Mucosa of stomach (tissue), 1 donor: ENCODE data around the gene CLMN.

Source experiments
- H3K27me3 ChIP-seq: one replicate; pipeline ENCODE4 v1.7.0; 2013; ENCODE audit warnings: mild to moderate bottlenecking, low read length; ENCODE audit not compliant: control insufficient read depth, insufficient read depth
- H3K36me3 ChIP-seq: one replicate; pipeline ENCODE4 v1.7.0; 2013; ENCODE audit warnings: low read length; ENCODE audit not compliant: control insufficient read depth, insufficient read depth
- H3K4me1 ChIP-seq: one replicate; pipeline ENCODE4 v1.7.0; 2013; ENCODE audit warnings: mild to moderate bottlenecking, low read length; ENCODE audit not compliant: control insufficient read depth, insufficient read depth
- H3K4me3 ChIP-seq: one replicate; pipeline ENCODE4 v1.7.0; 2013; ENCODE audit warnings: low read length
- H3K9ac ChIP-seq: one replicate; pipeline ENCODE4 v1.7.0; 2013; ENCODE audit warnings: mild to moderate bottlenecking, low read length, moderate library complexity
- H3K9me3 ChIP-seq: one replicate; pipeline ENCODE4 v1.7.0; 2013; ENCODE audit warnings: mild to moderate bottlenecking, low read length, moderate library complexity; ENCODE audit not compliant: control insufficient read depth
- donor health status: Pancreatic carcinoma.

Gene CLMN

DNA sequence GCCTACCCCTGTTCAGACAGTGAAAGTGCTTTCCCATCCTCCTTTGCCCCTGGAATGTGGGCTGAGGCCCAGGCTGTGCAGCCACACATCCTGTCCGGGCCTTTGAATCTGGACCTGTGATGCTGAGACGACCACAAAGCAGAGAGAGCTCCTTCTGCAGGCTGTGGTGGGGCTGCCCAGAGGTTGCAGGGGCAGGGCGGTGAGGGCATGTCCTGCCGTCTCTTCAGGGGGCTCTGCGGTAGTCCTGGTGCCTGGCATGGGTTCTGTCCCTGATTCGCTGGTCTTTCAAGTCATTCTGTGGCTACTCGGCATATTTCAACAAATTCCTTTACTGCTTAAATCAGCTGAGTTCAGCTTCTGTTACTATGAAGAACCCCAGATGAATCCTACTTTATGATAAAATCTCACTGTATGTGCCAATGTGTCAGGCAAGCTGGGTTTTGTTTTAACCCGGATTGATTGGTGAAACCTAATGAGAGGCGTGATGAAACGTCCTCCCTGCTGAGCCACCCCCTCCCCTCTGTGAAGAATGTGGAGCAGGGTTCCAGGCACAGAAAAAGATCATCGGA is 99.0 kb downstream of the CLMN start:
- Histone ChIP-seq H3K9me3 (no peaks in the 10 kb centered on the region), H3K36me3 (peaks cover 18% of the 10 kb centered on the region), H3K9ac (no peak overlapping the region), H3K4me1 (no peaks in the 10 kb centered on the region), H3K4me3 (no peak overlapping the region), H3K27me3 (no peaks in the 10 kb centered on the region)

GRCh38 chr14:95218472-95219193 is 101.1 kb downstream of the CLMN start:
- H3K9me3 ChIP-seq: no peaks in the 10 kb centered on the region
- peaks cover 18% of the 10 kb centered on the region for H3K36me3 ChIP-seq
- H3K4me1 ChIP-seq: no peaks in the 10 kb centered on the region
- no peaks in the 10 kb centered on the region for H3K27me3 ChIP-seq
- no peak overlapping the region for H3K4me3 ChIP-seq
- no peak overlapping the region for H3K9ac ChIP-seq

- Histone ChIP-seq H3K36me3 (peaks cover 18% of the 10 kb centered on the region), H3K9ac (no peak overlapping the region), H3K27me3 (no peaks in the 10 kb centered on the region), H3K4me3 (no peak overlapping the region), H3K9me3 (no peaks in the 10 kb centered on the region), H3K4me1 (no peaks in the 10 kb centered on the region)
Measured at GRCh38 chr14:95218006-95218405, 101.7 kb downstream of the CLMN start.

GRCh38 chr14:95217391-95217900 is 102.3 kb downstream of the CLMN start:
- Histone ChIP-seq H3K4me3 (no peak overlapping the region), H3K9me3 (no peaks in the 10 kb centered on the region), H3K9ac (no peak overlapping the region), H3K36me3 (peaks cover 18% of the 10 kb centered on the region), H3K4me1 (peaks cover 3% of the 10 kb centered on the region), H3K27me3 (no peaks in the 10 kb centered on the region)

DNA sequence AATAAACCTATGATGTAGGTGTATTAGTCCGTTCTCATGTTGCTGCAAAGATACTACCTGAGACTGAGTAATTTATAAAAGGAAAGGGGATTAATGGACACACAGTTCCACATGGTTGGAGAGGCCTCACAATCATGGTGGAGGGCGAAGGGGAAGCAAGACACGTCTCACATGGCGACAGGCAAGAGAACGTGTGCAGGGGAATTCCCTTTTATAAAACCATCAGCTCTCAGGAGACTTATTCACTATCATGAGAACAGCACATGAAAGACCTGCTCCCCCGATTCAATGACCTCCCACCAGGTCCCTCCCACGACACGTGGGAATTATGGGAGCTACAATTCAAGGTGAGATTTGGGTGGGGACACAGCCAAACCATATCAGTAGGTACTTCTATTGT is 103.7 kb downstream of the CLMN start:
- Histone ChIP-seq H3K36me3 (peaks cover 12% of the 10 kb centered on the region), H3K4me1 (peaks cover 11% of the 10 kb centered on the region), H3K9me3 (no peaks in the 10 kb centered on the region), H3K27me3 (no peaks in the 10 kb centered on the region), H3K9ac (no peak overlapping the region), H3K4me3 (no peak overlapping the region)

DNA sequence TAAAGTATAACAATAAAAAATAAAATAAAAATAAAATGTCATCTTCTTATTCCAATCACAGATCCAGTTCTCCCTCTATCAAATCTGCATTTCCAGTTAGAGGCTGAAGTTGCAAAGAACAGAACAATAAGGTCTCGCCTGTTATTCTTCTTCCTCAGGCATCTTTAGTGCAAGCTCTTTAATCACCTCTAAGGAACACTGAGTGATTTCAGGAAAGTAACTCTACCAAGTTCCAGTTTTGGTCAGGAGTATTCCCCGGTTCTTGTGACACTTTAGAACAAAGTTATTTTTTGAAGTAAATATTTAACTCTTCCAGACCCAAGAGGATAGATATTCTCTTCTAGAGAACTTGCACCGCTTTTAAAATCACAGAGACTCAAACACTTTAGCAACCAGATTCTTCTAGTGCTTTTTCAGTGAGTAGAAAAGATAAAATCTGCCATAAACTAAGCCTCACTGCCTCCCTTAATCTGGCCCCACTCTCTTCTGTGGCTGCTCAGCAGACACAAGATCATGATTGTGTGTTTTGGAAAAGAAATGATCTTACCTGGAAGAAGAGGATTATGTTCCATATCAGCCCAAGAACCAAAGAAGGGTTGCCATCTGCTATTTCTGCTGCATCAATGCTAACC is 104.5 kb downstream of the CLMN start:
- no peak overlapping the region for H3K4me3 ChIP-seq
- H3K36me3 ChIP-seq: peaks cover 4% of the 10 kb centered on the region
- peaks cover 11% of the 10 kb centered on the region for H3K4me1 ChIP-seq
- H3K9ac ChIP-seq: no peak overlapping the region
- H3K27me3 ChIP-seq: no peaks in the 10 kb centered on the region
- no peaks in the 10 kb centered on the region for H3K9me3 ChIP-seq

GRCh38 chr14:95213774-95214173 is 105.9 kb downstream of the CLMN start:
- H3K4me3 ChIP-seq: no peak overlapping the region
- H3K9me3 ChIP-seq: no peaks in the 10 kb centered on the region
- peaks cover 1% of the 10 kb centered on the region for H3K36me3 ChIP-seq
- H3K27me3 ChIP-seq: no peaks in the 10 kb centered on the region
- no peak overlapping the region for H3K9ac ChIP-seq
- peaks cover 11% of the 10 kb centered on the region for H3K4me1 ChIP-seq

- Histone ChIP-seq H3K27me3 (no peaks in the 10 kb centered on the region), H3K4me3 (no peak overlapping the region), H3K4me1 (peaks cover 11% of the 10 kb centered on the region), H3K9ac (no peak overlapping the region), H3K9me3 (no peaks in the 10 kb centered on the region), H3K36me3 (no peaks in the 10 kb centered on the region)
Measured at GRCh38 chr14:95211721-95212504, 107.8 kb downstream of the CLMN start.

GRCh38 chr14:95210699-95211098 is 109.0 kb downstream of the CLMN start:
- Histone ChIP-seq H3K9me3 (no peaks in the 10 kb centered on the region), H3K27me3 (no peaks in the 10 kb centered on the region), H3K4me1 (peaks cover 11% of the 10 kb centered on the region), H3K36me3 (no peaks in the 10 kb centered on the region), H3K9ac (no peak overlapping the region), H3K4me3 (no peak overlapping the region)

DNA sequence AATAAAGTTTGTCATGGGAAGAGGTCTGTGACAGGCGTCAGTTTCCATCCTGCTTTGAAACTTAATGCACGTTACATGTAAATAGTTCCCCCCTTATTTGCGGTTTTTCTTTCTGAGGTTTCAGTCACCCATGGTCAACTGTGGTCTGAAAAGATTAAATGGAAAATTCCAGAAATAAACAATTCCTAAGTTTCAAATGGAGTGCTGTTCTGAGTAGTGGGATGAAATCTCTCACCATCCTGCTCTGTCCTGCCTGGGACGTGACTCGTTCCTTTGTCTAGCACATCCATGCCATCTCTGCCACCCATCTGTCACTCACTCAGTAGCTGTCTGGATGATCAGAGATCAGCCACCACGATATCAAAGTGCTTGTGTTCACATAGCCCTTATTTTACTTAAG is 111.1 kb downstream of the CLMN start:
- Histone ChIP-seq H3K36me3 (no peaks in the 10 kb centered on the region), H3K9ac (no peak overlapping the region), H3K9me3 (no peaks in the 10 kb centered on the region), H3K4me1 (peaks cover 11% of the 10 kb centered on the region), H3K4me3 (no peak overlapping the region), H3K27me3 (no peaks in the 10 kb centered on the region)

DNA sequence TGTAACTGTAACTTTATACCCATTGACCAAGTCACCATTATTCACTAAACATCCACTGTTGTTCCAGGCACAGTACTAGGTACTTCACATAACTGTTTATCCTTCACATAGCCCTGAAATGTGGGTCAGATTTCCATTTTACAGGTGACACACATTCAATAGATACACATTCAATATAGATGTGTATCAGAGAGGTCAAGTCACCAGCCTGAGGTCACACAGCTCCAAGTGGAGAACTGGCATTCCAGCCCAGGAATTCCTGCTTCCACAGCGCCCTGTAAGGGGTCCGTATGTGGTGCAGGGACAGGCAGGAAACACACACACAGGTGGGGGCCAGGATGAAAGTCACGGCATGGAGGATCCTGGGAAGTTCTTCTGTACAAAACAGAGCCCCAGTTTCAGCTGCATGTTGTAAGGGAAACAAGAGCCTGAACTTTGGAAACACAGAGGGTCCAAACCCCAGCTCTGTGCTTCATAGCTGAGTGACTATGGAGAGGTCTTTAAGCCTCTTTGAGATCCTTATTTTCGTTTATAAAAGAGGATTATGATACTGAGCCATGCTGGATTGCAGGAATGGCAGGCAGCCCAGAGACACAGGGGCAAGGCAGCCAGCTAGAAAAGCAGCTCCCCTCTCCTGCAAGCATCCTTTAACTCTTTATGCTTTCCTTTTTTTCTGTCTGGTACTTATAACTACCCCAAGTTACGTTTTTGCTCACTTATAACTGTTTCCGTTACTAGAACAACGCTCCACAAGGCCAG is 112.1 kb downstream of the CLMN start:
- no peaks in the 10 kb centered on the region for H3K27me3 ChIP-seq
- peaks cover 10% of the 10 kb centered on the region for H3K4me1 ChIP-seq
- no peaks in the 10 kb centered on the region for H3K9me3 ChIP-seq
- H3K36me3 ChIP-seq: no peaks in the 10 kb centered on the region
- H3K4me3 ChIP-seq: no peak overlapping the region
- no peak overlapping the region for H3K9ac ChIP-seq
